ENCODE data around the gene FSD2.

Gene FSD2

DNA sequence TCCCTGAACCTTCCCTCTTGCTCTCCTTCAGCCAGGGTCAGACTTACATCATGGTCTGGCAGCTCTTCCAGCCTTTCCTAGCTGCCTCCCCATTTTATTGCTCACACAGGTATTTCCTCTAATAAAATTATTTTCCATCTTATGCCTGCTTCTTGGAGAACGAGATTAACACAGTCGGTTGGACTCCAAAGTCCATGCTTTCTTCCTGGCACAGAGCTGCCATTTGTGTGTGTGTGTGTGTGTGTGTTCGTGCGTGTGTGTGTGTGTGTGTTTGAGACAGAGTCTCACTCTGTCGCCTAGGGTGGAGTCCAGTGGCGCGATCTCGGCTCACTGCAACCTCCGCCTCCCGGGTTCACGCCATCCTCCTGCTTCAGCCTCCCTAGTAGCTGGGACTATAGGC lies 15.5 kb downstream of the FSD2 start:
- no peak overlapping the region for H3K27ac ChIP-seq
- TF ChIP-seq, protein P1, sequence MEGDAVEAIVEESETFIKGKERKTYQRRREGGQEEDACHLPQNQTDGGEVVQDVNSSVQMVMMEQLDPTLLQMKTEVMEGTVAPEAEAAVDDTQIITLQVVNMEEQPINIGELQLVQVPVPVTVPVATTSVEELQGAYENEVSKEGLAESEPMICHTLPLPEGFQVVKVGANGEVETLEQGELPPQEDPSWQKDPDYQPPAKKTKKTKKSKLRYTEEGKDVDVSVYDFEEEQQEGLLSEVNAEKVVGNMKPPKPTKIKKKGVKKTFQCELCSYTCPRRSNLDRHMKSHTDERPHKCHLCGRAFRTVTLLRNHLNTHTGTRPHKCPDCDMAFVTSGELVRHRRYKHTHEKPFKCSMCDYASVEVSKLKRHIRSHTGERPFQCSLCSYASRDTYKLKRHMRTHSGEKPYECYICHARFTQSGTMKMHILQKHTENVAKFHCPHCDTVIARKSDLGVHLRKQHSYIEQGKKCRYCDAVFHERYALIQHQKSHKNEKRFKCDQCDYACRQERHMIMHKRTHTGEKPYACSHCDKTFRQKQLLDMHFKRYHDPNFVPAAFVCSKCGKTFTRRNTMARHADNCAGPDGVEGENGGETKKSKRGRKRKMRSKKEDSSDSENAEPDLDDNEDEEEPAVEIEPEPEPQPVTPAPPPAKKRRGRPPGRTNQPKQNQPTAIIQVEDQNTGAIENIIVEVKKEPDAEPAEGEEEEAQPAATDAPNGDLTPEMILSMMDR (conservative IDR thresholded peaks at IDR 0.05): no peak
- TF ChIP-seq ZFX (IDR thresholded peaks at IDR 0.05): no peak

DNA sequence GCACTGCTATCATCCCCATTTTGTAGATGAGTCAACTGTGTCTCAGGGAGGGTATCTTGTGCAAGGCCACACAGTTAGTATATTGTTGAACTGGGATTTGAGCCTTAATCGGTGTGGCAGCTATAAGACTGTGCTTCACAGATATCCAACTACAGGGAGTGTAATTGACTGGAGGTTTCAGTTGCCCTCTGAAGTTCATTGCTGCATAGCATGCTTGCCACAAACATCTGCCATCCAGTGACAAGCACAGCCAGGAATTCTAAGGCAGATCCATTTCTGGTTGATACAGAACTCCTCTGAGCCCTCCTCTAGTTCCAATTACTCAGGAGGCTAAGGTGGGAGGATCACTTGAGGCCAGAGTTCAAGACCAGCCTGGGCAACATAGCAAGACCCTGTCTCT lies 16.4 kb downstream of the FSD2 start:
- TF ChIP-seq ZFX (IDR thresholded peaks at IDR 0.05): no peak
- TF ChIP-seq, protein P1 (conservative IDR thresholded peaks at IDR 0.05): no peak
- H3K27ac ChIP-seq: no peak overlapping the region

GRCh38 chr15:82788496-82788895 lies 17.4 kb downstream of the FSD2 start:
- TF ChIP-seq, protein P1 (conservative IDR thresholded peaks at IDR 0.05): no peak
- no peak for TF ChIP-seq ZFX (IDR thresholded peaks at IDR 0.05)
- H3K27ac ChIP-seq: no peak overlapping the region

DNA sequence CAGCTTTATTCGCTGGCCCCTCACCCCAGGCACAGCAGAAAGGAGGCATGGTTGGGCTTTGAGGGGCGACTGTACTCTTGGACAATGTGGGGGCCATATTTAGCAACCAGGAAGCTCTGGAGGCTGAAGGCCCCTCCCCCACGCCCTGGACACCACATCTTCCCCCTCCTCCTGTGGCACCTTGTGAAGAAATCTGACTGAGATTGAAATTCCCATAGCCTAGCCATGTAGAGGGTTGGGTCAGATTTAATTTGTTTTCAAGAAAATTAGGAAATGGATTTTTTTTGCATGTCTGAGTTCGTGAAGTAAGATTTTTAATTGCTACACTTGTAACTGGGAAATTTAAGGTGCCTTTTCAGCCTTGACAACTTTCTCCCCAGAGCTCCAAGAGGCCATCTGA lies 24.5 kb downstream of the FSD2 start:
- no peak overlapping the region for H3K27ac ChIP-seq
- TF ChIP-seq ZFX (IDR thresholded peaks at IDR 0.05): no peak
- TF ChIP-seq, protein P1 (conservative IDR thresholded peaks at IDR 0.05): no peak

- no peak overlapping the region for H3K27ac ChIP-seq
- TF ChIP-seq, protein P1 (conservative IDR thresholded peaks at IDR 0.05): no peak
- TF ChIP-seq ZFX (IDR thresholded peaks at IDR 0.05): no peak
These were observed 27.1 kb downstream of the FSD2 start for GRCh38 chr15:82778755-82779154.

DNA sequence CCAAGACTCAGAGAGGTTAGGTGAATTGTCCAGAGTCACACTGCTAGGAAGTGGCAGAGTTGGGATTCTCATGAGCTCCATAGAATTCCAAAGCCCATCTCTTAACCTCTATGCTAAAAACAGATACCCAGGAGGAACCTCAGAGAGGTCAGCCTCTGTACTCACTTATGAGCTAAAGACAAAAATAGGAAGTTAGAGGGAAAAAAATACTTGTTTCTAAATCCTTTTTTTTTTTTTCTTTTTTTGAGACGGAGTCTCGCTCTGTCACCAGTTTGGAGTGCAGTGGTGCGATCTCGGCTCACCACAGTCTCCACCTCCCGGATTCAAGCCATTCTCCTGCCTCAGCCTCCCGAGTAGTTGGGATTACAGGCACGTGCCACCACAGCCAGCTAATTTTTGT lies 31.4 kb downstream of the FSD2 start:
- TF ChIP-seq, protein P1 (conservative IDR thresholded peaks at IDR 0.05): no peak
- no peak for TF ChIP-seq ZFX (IDR thresholded peaks at IDR 0.05)
- no peak overlapping the region for H3K27ac ChIP-seq

- TF ChIP-seq ZFX (IDR thresholded peaks at IDR 0.05): no peak
- TF ChIP-seq, protein P1 (conservative IDR thresholded peaks at IDR 0.05): no peak
- H3K27ac ChIP-seq: no peak overlapping the region
These were observed 33.9 kb downstream of the FSD2 start for GRCh38 chr15:82771789-82772607.

Data from C4-2B (cell line).